Stimulated activated CD4-positive, alpha-beta T cell treated with anti-CD3 and anti-CD28 coated beads, Interleukin-1b, Interleukin-23, amount 100 ng/mL, for 24 hours (primary cell): ENCODE measurements around the gene RGS11.
"Not testable (repeated sequence)": the region's sequence is repeated elsewhere in the genome, so short reads cannot be mapped to it uniquely, and the experiment has no call there.

Source experiments
- DNase-seq, 4 experiments: peaks; one replicate each; pipeline ENCODE4 v3.0.0-alpha.2; 2020; ENCODE audit warnings: low read depth in 4 of 4, low spot score in 1 of 4

Gene RGS11

GRCh38 chr16:264440-264951 lies 11.2 kb downstream of the RGS11 start:
- DNase-seq = no peak

- DNase-seq = no peak
Observed at GRCh38 chr16:263944-264343, 11.8 kb downstream of the RGS11 start.

GRCh38 chr16:263182-263774 lies 12.5 kb downstream of the RGS11 start:
- no peak for DNase-seq

GRCh38 chr16:262121-262745 lies 13.5 kb downstream of the RGS11 start:
- DNase-seq = no peak

GRCh38 chr16:261031-261691 lies 14.6 kb downstream of the RGS11 start:
- DNase-seq = no peak

- DNase-seq = no peak
Observed at GRCh38 chr16:260326-260725, 15.4 kb downstream of the RGS11 start.

- no peak for DNase-seq
Observed at GRCh38 chr16:259814-260253, 15.9 kb downstream of the RGS11 start.

GRCh38 chr16:259226-259625 lies 16.5 kb downstream of the RGS11 start:
- no peak for DNase-seq

- not testable (repeated sequence) for DNase-seq
Observed at GRCh38 chr16:258091-258490, 17.7 kb downstream of the RGS11 start.

GRCh38 chr16:255183-255582 lies 20.6 kb downstream of the RGS11 start:
- DNase-seq = no peak

GRCh38 chr16:254461-254860 lies 21.3 kb downstream of the RGS11 start:
- no peak for DNase-seq

GRCh38 chr16:253833-254232 lies 21.9 kb downstream of the RGS11 start:
- no peak for DNase-seq

- no peak for DNase-seq
Observed at GRCh38 chr16:252366-253337, 23.1 kb downstream of the RGS11 start.

- DNase-seq = no peak
Observed at GRCh38 chr16:249431-249830, 26.3 kb downstream of the RGS11 start.

GRCh38 chr16:247027-247426 lies 28.7 kb downstream of the RGS11 start:
- DNase-seq = no peak

- no peak for DNase-seq
Observed at GRCh38 chr16:245105-245504, 30.6 kb downstream of the RGS11 start.

- DNase-seq = no peak
Observed at GRCh38 chr16:243348-243747, 32.4 kb downstream of the RGS11 start.

- no peak for DNase-seq
Observed at GRCh38 chr16:242281-242680, 33.5 kb downstream of the RGS11 start.

- no peak for DNase-seq
Observed at GRCh38 chr16:240559-240958, 35.2 kb downstream of the RGS11 start.

- DNase-seq = no peak
Observed at GRCh38 chr16:239948-240277, 35.8 kb downstream of the RGS11 start.
